Neural crest cell (in vitro differentiated cells): ENCODE data around the gene CLDN24. TPM values are rescaled to one million over a fixed set of nuclear protein-coding genes. Genes with fewer than 3 reads are reported as not detected.

Experiments used
- DNase-seq: peaks from one replicate; pipeline ENCODE4 v3.0.0; 2021; ENCODE audit warnings: low read depth, mixed read lengths, low spot score
- H3K27ac Mint-ChIP-seq: one replicate; pipeline ENCODE4 v1.8.0; 2021; ENCODE audit warnings: mild to moderate bottlenecking, mixed read lengths; ENCODE audit not compliant: unreplicated experiment
- H3K27me3 Mint-ChIP-seq: 2 replicates; pipeline ENCODE4 v1.8.0; 2021; ENCODE audit warnings: low read depth, mild to moderate bottlenecking, mixed read lengths
- H3K36me3 Mint-ChIP-seq: 2 replicates; pipeline ENCODE4 v1.8.0; 2021; ENCODE audit warnings: low read depth, mild to moderate bottlenecking, mixed read lengths
- H3K4me1 Mint-ChIP-seq: 2 replicates; pipeline ENCODE4 v1.8.0; 2021; ENCODE audit warnings: mixed read lengths
- H3K4me3 Mint-ChIP-seq: one replicate; pipeline ENCODE4 v1.8.0; 2021; ENCODE audit warnings: mild to moderate bottlenecking, mixed read lengths
- H3K9me3 Mint-ChIP-seq: 2 replicates; pipeline ENCODE4 v1.8.0; 2021; ENCODE audit warnings: mixed read lengths
- total RNA-seq: library from RNA; stranded (reverse); gene quantifications from 2 replicates; pipeline ENCODE4 v1.2.1, GENCODE V29; 2021
- TF ChIP-seq, protein P1 (sequence below): fragments of 200-600 bp; sonication (generic); conservative IDR thresholded peaks from 2 replicates; pipeline ENCODE4 v1.5.0; 2021; ENCODE audit warnings: antibody characterized with exemption, mild to moderate bottlenecking

Gene CLDN24
- total RNA-seq, 1 donor from 2014 or later, result not detected

DNA sequence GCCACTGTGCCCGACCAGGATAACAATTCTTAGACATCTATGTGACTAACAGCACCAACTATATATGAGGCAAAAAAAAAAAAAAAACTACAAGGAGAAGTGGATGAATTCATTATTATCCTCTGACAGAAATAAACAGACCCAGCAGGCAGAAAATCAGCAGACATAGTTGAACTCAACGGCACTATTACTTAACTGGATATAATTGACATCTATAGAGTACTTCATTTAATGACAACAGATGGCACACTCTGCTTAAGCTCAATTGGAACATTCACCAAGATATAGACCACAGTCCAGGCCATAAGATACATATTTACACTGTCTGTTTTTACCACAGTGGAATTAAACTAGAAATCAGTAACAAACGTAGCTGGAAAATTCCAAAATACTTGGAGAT lies 15.4 kb downstream of the CLDN24 start:
- DNase-seq, result no peak
- no peaks in the 10 kb centered on the region for H3K9me3 Mint-ChIP-seq
- TF ChIP-seq, protein P1, sequence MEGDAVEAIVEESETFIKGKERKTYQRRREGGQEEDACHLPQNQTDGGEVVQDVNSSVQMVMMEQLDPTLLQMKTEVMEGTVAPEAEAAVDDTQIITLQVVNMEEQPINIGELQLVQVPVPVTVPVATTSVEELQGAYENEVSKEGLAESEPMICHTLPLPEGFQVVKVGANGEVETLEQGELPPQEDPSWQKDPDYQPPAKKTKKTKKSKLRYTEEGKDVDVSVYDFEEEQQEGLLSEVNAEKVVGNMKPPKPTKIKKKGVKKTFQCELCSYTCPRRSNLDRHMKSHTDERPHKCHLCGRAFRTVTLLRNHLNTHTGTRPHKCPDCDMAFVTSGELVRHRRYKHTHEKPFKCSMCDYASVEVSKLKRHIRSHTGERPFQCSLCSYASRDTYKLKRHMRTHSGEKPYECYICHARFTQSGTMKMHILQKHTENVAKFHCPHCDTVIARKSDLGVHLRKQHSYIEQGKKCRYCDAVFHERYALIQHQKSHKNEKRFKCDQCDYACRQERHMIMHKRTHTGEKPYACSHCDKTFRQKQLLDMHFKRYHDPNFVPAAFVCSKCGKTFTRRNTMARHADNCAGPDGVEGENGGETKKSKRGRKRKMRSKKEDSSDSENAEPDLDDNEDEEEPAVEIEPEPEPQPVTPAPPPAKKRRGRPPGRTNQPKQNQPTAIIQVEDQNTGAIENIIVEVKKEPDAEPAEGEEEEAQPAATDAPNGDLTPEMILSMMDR, result no peak
- no peak overlapping the region for H3K4me3 Mint-ChIP-seq
- peaks cover 13% of the 10 kb centered on the region for H3K36me3 Mint-ChIP-seq
- no peaks in the 10 kb centered on the region for H3K27me3 Mint-ChIP-seq
- H3K4me1 Mint-ChIP-seq, result peaks cover 13% of the 10 kb centered on the region
- H3K27ac Mint-ChIP-seq, result no peak overlapping the region

DNA sequence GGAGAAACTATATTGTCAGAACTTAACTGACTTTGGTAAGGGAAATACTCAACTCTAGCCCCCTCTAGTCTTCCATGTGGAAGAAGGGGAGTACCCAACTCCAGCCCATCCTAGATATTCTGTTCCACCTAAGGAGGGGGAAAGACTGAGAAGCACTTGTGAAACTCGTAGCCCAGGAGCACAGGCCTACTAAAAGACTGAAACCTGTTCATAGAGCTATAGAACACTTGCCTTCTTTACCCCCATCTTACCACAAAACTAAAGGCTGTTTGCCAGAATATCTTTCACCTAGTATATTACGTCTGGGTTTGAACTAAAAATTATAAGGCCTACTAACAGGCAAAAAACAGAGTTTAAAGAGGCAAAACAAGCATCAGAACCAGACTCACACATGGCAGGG lies 17.7 kb downstream of the CLDN24 start:
- no peaks in the 10 kb centered on the region for H3K27me3 Mint-ChIP-seq
- TF ChIP-seq, protein P1, result no peak
- no peaks in the 10 kb centered on the region for H3K9me3 Mint-ChIP-seq
- H3K4me3 Mint-ChIP-seq, result no peak overlapping the region
- peaks cover 19% of the 10 kb centered on the region for H3K4me1 Mint-ChIP-seq
- DNase-seq, result no peak
- H3K36me3 Mint-ChIP-seq, result peaks cover 15% of the 10 kb centered on the region
- no peak overlapping the region for H3K27ac Mint-ChIP-seq

GRCh38 chr4:183304067-183304466 lies 18.2 kb downstream of the CLDN24 start:
- Mint-ChIP-seq H3K27ac (no peak overlapping the region), H3K9me3 (no peaks in the 10 kb centered on the region), H3K36me3 (peaks cover 13% of the 10 kb centered on the region), H3K4me1 (peaks cover 23% of the 10 kb centered on the region), H3K4me3 (no peak overlapping the region), H3K27me3 (no peaks in the 10 kb centered on the region)
- TF ChIP-seq, protein P1, result no peak
- no peak for DNase-seq

DNA sequence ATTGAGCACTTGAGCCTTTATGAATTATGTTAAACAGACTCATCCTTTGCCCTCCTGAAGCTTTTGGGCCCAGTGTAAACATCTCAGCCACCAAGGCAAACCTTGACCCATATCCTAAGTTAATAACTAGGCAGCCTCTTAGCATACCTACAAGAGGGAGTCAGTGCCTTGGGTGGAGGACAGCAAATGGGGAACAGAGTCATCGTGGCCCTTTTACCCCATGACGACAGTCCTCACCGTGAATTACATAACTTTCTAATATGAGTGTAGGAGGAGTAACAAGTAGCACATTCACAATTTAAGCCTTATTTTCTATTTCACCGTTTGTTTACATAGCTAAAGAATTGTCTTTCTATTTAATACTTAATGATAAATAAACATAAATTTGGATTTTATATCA lies 18.9 kb downstream of the CLDN24 start:
- DNase-seq, result no peak
- no peak overlapping the region for H3K4me3 Mint-ChIP-seq
- peaks cover 11% of the 10 kb centered on the region for H3K36me3 Mint-ChIP-seq
- no peaks in the 10 kb centered on the region for H3K9me3 Mint-ChIP-seq
- no peaks in the 10 kb centered on the region for H3K27me3 Mint-ChIP-seq
- TF ChIP-seq, protein P1, result no peak
- H3K4me1 Mint-ChIP-seq, result peaks cover 23% of the 10 kb centered on the region
- H3K27ac Mint-ChIP-seq, result no peak overlapping the region

DNA sequence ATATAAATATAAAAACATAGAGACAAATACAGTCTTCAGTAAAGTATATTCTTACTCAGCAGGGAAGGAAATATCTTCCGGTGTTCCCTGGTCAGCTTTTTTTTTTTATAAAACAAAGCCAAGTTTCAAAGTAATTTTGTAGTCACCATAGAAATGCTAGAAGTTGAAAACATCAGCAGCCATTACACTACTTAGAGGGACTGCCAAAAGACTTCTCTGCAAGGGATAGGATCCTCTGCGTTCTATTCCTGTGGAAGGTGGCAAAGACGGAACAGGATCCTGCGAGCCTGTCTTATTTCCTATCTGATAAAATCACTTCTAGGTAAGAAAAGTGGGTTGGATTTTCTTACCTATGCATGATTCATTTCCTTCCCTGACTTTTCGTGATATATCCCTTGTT lies 21.6 kb downstream of the CLDN24 start:
- TF ChIP-seq, protein P1, result no peak
- no peak overlapping the region for H3K27ac Mint-ChIP-seq
- H3K4me1 Mint-ChIP-seq, result peaks cover 23% of the 10 kb centered on the region
- no peak overlapping the region for H3K4me3 Mint-ChIP-seq
- no peaks in the 10 kb centered on the region for H3K9me3 Mint-ChIP-seq
- H3K27me3 Mint-ChIP-seq, result no peaks in the 10 kb centered on the region
- H3K36me3 Mint-ChIP-seq, result peaks cover 15% of the 10 kb centered on the region
- no peak for DNase-seq

DNA sequence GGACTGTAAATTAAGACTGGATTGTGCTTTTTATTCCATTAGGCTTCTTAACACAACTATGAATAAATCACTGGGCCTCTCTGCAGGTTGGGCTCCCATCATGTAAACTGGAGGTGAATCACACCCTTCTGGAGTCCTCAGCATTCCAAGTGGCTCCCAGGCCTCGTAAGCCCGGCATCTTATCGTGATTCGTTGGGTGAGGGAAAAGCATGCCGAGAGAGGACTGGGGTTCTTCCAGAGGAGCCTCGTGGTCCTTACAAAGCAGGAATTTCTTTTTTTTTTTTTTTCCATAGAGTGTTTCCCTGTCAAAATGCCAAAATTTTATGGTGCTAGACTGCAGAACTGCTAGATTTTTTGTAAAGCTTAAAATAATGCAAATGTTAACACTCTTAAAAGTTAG lies 22.2 kb downstream of the CLDN24 start:
- Mint-ChIP-seq H3K9me3 (no peaks in the 10 kb centered on the region), H3K36me3 (peaks cover 16% of the 10 kb centered on the region), H3K4me1 (peaks cover 22% of the 10 kb centered on the region), H3K27ac (no peak overlapping the region), H3K4me3 (no peak overlapping the region), H3K27me3 (no peaks in the 10 kb centered on the region)
- DNase-seq, result no peak
- TF ChIP-seq, protein P1, result no peak
